WTC11 (cell line): ENCODE data around the gene ANKLE2. TPM values are rescaled to one million over a fixed set of nuclear protein-coding genes. Genes with fewer than 3 reads are reported as not detected.

ENCODE experiments used
- ATAC-seq: fragments of 200-7000 bp; cut with Tn5 transposase; 2 replicates; pipeline ENCODE4 v1.10.0; 2021; ENCODE audit warnings: mild to moderate bottlenecking, moderate library complexity
- CTCF ChIA-PET: fragments of 300-600 bp; sonication (Branson Sonifier 250); formaldehyde crosslinking; loops from one replicate; lab custom pipeline; 2021; ENCODE audit warnings: antibody characterized with exemption; lab: Charles Lee
- POLR2A ChIA-PET: fragments of 350-600 bp; sonication (Branson Sonifier 250); formaldehyde crosslinking; loops from one replicate; lab custom pipeline; 2021; ENCODE audit warnings: antibody characterized with exemption; lab: Charles Lee
- DNase-seq: peaks from one replicate; pipeline ENCODE4 v3.0.0; 2021; ENCODE audit warnings: low spot score
- H3K27ac Mint-ChIP-seq: 2 replicates; pipeline ENCODE4 v1.8.0; 2021; ENCODE audit warnings: mixed read lengths
- H3K27me3 Mint-ChIP-seq: 2 replicates; pipeline ENCODE4 v1.8.0; 2021; ENCODE audit warnings: low read depth, mild to moderate bottlenecking, moderate library complexity, mixed read lengths
- H3K36me3 Mint-ChIP-seq: 2 replicates; pipeline ENCODE4 v1.8.0; 2021; ENCODE audit warnings: mixed read lengths
- H3K4me1 Mint-ChIP-seq: 2 replicates; pipeline ENCODE4 v1.8.0; 2022; ENCODE audit warnings: mixed read lengths
- H3K4me3 Mint-ChIP-seq: 2 replicates; pipeline ENCODE4 v1.8.0; 2021; ENCODE audit warnings: mild to moderate bottlenecking, moderate library complexity, mixed read lengths
- H3K9me3 Mint-ChIP-seq: 2 replicates; pipeline ENCODE4 v1.8.0; 2021; ENCODE audit warnings: mixed read lengths
- ATF6 ChIP-seq: sonication (generic); formaldehyde crosslinking; IDR thresholded peaks from 2 replicates; pipeline ENCODE4 v1.8.1; 2023; ENCODE audit warnings: mild to moderate bottlenecking, missing genetic modification reagents
- CREM ChIP-seq: sonication (generic); formaldehyde crosslinking; IDR thresholded peaks from 2 replicates; pipeline ENCODE4 v1.8.1; 2022; ENCODE audit warnings: mild to moderate bottlenecking, missing genetic modification reagents, moderate library complexity
- MYBL2 ChIP-seq: sonication (generic); formaldehyde crosslinking; IDR thresholded peaks from 2 replicates; pipeline ENCODE4 v1.8.1; 2023; ENCODE audit warnings: mild to moderate bottlenecking, moderate library complexity, missing genetic modification reagents
- PRDM15 ChIP-seq: sonication (generic); formaldehyde crosslinking; IDR thresholded peaks from 2 replicates; pipeline ENCODE4 v1.8.0; 2022; ENCODE audit warnings: missing genetic modification reagents
- PRRX2 ChIP-seq: fragments of 250-450 bp; sonication (Bioruptor Pico); IDR thresholded peaks from 2 replicates; pipeline ENCODE4 v1.8.0; 2021; ENCODE audit warnings: mild to moderate bottlenecking
- SOX15 ChIP-seq: fragments of 250-450 bp; sonication (Bioruptor Pico); IDR thresholded peaks from 2 replicates; pipeline ENCODE4 v1.9.0; 2021; ENCODE audit warnings: mild to moderate bottlenecking
- STAT6 ChIP-seq: sonication (generic); formaldehyde crosslinking; conservative IDR thresholded peaks from 2 replicates; pipeline ENCODE4 v1.8.1; 2023; ENCODE audit warnings: mild to moderate bottlenecking, low read depth, missing genetic modification reagents, moderate library complexity
- TCF7 ChIP-seq: sonication (generic); formaldehyde crosslinking; IDR thresholded peaks from 2 replicates; pipeline ENCODE4 v1.8.0; 2022; ENCODE audit warnings: mild to moderate bottlenecking, low read depth, missing genetic modification reagents, moderate library complexity
- TP53 ChIP-seq: sonication (generic); formaldehyde crosslinking; IDR thresholded peaks from 2 replicates; pipeline ENCODE4 v1.8.1; 2023; ENCODE audit warnings: mild to moderate bottlenecking, missing genetic modification reagents
- USF1 ChIP-seq: sonication (generic); formaldehyde crosslinking; IDR thresholded peaks from 2 replicates; pipeline ENCODE4 v1.8.0; 2022; ENCODE audit warnings: mild to moderate bottlenecking, missing genetic modification reagents
- USF2 ChIP-seq: sonication (generic); formaldehyde crosslinking; IDR thresholded peaks from 2 replicates; pipeline ENCODE4 v1.8.1; 2023; ENCODE audit warnings: mild to moderate bottlenecking, missing genetic modification reagents, moderate library complexity
- ZBTB43 ChIP-seq: sonication (generic); formaldehyde crosslinking; IDR thresholded peaks from 2 replicates; pipeline ENCODE4 v1.8.1; 2023; ENCODE audit warnings: mild to moderate bottlenecking, missing genetic modification reagents
- ZMAT4 ChIP-seq: fragments of 250-450 bp; sonication (Bioruptor Pico); IDR thresholded peaks from 2 replicates; pipeline ENCODE4 v1.9.0; 2021; ENCODE audit warnings: mild to moderate bottlenecking
- ZNF317 ChIP-seq: sonication (generic); formaldehyde crosslinking; IDR thresholded peaks from 2 replicates; pipeline ENCODE4 v1.8.1; 2023; ENCODE audit warnings: low read depth, mild to moderate bottlenecking, moderate library complexity, missing genetic modification reagents, borderline replicate concordance
- total RNA-seq: library from RNA; stranded (reverse); gene quantifications from 3 replicates; pipeline ENCODE4 v1.2.3, GENCODE V29; 2021

The ANKLE2 gene
- total RNA-seq, 1 experiment from 2014 or later = 63.8 TPM

GRCh38 chr12:132727091-132727794, 34.4 kb downstream of the ANKLE2 start:
- no peak overlapping the region for H3K4me3 Mint-ChIP-seq
- no peak for ATAC-seq
- H3K9me3 Mint-ChIP-seq = peaks cover 7% of the 10 kb centered on the region
- H3K4me1 Mint-ChIP-seq = peaks cover 7% of the 10 kb centered on the region; the same call in 1 of the 2 replicates
- CTCF ChIA-PET = no interaction called here
- H3K27ac Mint-ChIP-seq = no peak overlapping the region
- peaks cover 80% of the 10 kb centered on the region for H3K36me3 Mint-ChIP-seq
- TF ChIP-seq STAT6 (CRISPR knock-in tag) = no peak
- TF ChIP-seq SOX15 (CRISPR knock-in tag) = no peak
- TF ChIP-seq CREM = no peak
- TF ChIP-seq PRDM15 (CRISPR knock-in tag) = no peak
- no peak for TF ChIP-seq ZNF317
- TF ChIP-seq ZMAT4 (CRISPR knock-in tag) = no peak
- TF ChIP-seq ZBTB43 (CRISPR knock-in tag) = no peak
- no peak for TF ChIP-seq USF1 (CRISPR knock-in tag)
- TF ChIP-seq PRRX2 (CRISPR knock-in tag) = no peak
- no peak for TF ChIP-seq ATF6 (CRISPR knock-in tag)
- TF ChIP-seq TCF7 (CRISPR knock-in tag) = no peak
- no peak for TF ChIP-seq MYBL2 (CRISPR knock-in tag)
- no peaks in the 10 kb centered on the region for H3K27me3 Mint-ChIP-seq
- POLR2A ChIA-PET = interaction anchor here (0.7 kb wide), 1 partner anchor 12 kb away, joined by 4 read pairs; no protein-coding TSS in a partner anchor
- DNase-seq = no peak

GRCh38 chr12:132726386-132726785, 35.2 kb downstream of the ANKLE2 start:
- Mint-ChIP-seq H3K27ac (no peak overlapping the region), H3K4me3 (no peak overlapping the region), H3K9me3 (peaks cover 7% of the 10 kb centered on the region), H3K27me3 (no peaks in the 10 kb centered on the region), H3K4me1 (peaks cover 7% of the 10 kb centered on the region; the same call in 1 of the 2 replicates), H3K36me3 (peaks cover 74% of the 10 kb centered on the region)
- no peak for DNase-seq
- ChIA-PET CTCF (no interaction called here), POLR2A (no interaction called here)
- ATAC-seq = no peak
- TF ChIP-seq PRDM15 (CRISPR knock-in tag) (no peak), TP53 (CRISPR knock-in tag) (no peak), USF2 (CRISPR knock-in tag) (no peak)
